ENCODE results near the gene MINK1.
"Not testable (repeated sequence)": the region's sequence is repeated elsewhere in the genome, so short reads cannot be mapped to it uniquely, and the experiment has no call there.

MINK1 gene

DNA sequence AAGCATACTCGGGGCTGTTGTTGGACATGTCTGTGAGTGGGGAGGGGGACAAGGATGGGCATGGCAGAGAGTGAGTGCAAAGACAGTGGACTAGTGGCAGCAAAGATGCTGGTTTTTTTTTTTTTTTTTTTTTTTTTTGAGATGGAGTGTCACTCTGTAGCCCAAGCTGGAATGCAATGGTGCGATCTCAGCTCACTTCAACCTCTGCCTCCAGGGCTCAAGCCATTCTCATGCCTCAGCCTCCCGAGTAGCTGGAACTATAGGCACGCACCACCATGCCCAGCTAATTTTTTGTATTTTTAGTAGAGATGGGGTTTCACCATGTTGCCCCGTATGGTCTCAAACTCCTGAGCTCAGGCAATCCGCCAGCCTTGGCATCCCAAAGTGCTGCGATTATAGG lies 24.2 kb downstream of the MINK1 start:
- not testable (repeated sequence) for H3K27me3 Mint-ChIP-seq
- peaks cover 36% of the 10 kb centered on the region for H3K4me1 Mint-ChIP-seq

GRCh38 chr17:4858068-4858881 lies 25.1 kb downstream of the MINK1 start:
- Mint-ChIP-seq H3K4me1 (peaks cover 35% of the 10 kb centered on the region), H3K9me3 (no peaks in the 10 kb centered on the region), H3K27ac (ENCODE audit: low read depth) (no peak overlapping the region), H3K36me3 (ENCODE audit: insufficient read depth) (peaks cover 19% of the 10 kb centered on the region), H3K27me3 (no peaks in the 10 kb centered on the region), H3K4me3 (no peak overlapping the region)
- ATAC-seq (replicated peaks; ENCODE audit: extremely low read depth, poor library complexity, severe bottlenecking) (no peak), DNase-seq (ENCODE audit: low spot score in 2 of 2) (no peak)

More for the DNA sequence above, 24.2 kb downstream of the MINK1 start:
- H3K4me3 Mint-ChIP-seq; H3K9me3 Mint-ChIP-seq; ATAC-seq (replicated peaks; ENCODE audit: extremely low read depth, poor library complexity, severe bottlenecking); H3K27ac Mint-ChIP-seq (ENCODE audit: low read depth); DNase-seq (ENCODE audit: low spot score in 2 of 2): not testable (repeated sequence)
- peaks cover 28% of the 10 kb centered on the region for H3K36me3 Mint-ChIP-seq (ENCODE audit: insufficient read depth)

GRCh38 chr17:4858882-4859260 lies 25.7 kb downstream of the MINK1 start:
- no peak for ATAC-seq (replicated peaks; ENCODE audit: extremely low read depth, poor library complexity, severe bottlenecking)
- Mint-ChIP-seq H3K4me3 (no peak overlapping the region), H3K4me1 (peaks cover 34% of the 10 kb centered on the region), H3K27ac (ENCODE audit: low read depth) (no peak overlapping the region), H3K9me3 (no peaks in the 10 kb centered on the region), H3K27me3 (no peaks in the 10 kb centered on the region), H3K36me3 (ENCODE audit: insufficient read depth) (peaks cover 17% of the 10 kb centered on the region)
- no peak for DNase-seq (ENCODE audit: low spot score in 2 of 2)

GRCh38 chr17:4859816-4860625 lies 26.9 kb downstream of the MINK1 start:
- no peak overlapping the region for H3K27ac Mint-ChIP-seq (ENCODE audit: low read depth)
- H3K4me3 Mint-ChIP-seq = no peak overlapping the region
- ATAC-seq (replicated peaks; ENCODE audit: extremely low read depth, poor library complexity, severe bottlenecking) = no peak
- no peak for DNase-seq (ENCODE audit: low spot score in 2 of 2)
- no peaks in the 10 kb centered on the region for H3K27me3 Mint-ChIP-seq
- H3K9me3 Mint-ChIP-seq = no peaks in the 10 kb centered on the region
- H3K36me3 Mint-ChIP-seq (ENCODE audit: insufficient read depth) = peaks cover 9% of the 10 kb centered on the region
- peaks cover 24% of the 10 kb centered on the region for H3K4me1 Mint-ChIP-seq

- Mint-ChIP-seq H3K9me3 (no peaks in the 10 kb centered on the region), H3K36me3 (ENCODE audit: insufficient read depth) (peaks cover 8% of the 10 kb centered on the region), H3K27me3 (no peaks in the 10 kb centered on the region), H3K27ac (ENCODE audit: low read depth) (no peak overlapping the region), H3K4me3 (no peak overlapping the region), H3K4me1 (peaks cover 24% of the 10 kb centered on the region)
- no peak for ATAC-seq (replicated peaks; ENCODE audit: extremely low read depth, poor library complexity, severe bottlenecking)
- no peak for DNase-seq (ENCODE audit: low spot score in 2 of 2)
These were observed 27.5 kb downstream of the MINK1 start for GRCh38 chr17:4860651-4861050.

DNA sequence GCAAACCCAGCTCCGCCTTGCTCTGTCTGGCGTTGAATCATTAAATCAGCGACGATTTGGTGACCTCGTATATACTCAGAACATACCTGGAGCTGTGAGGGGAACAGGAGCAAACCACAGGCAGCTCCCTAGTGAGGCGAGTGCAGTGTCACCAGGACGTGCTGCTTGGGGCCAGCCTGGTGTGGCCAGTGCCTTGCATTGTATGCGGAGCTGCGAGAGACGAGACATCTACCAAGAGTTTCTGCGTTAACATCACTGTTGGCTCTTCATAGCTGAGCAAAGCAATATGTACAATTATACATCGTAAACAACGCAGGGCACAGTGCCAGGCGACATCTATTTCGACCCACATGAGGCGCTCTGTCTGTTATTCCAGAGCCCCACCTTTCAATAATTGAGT lies 27.9 kb downstream of the MINK1 start:
- ATAC-seq (replicated peaks; ENCODE audit: extremely low read depth, poor library complexity, severe bottlenecking) = no peak
- Mint-ChIP-seq H3K9me3 (no peaks in the 10 kb centered on the region), H3K36me3 (ENCODE audit: insufficient read depth) (peaks cover 7% of the 10 kb centered on the region), H3K27me3 (no peaks in the 10 kb centered on the region), H3K4me3 (no peak overlapping the region), H3K4me1 (peaks cover 23% of the 10 kb centered on the region), H3K27ac (ENCODE audit: low read depth) (no peak overlapping the region)
- no peak for DNase-seq (ENCODE audit: low spot score in 2 of 2)

DNA sequence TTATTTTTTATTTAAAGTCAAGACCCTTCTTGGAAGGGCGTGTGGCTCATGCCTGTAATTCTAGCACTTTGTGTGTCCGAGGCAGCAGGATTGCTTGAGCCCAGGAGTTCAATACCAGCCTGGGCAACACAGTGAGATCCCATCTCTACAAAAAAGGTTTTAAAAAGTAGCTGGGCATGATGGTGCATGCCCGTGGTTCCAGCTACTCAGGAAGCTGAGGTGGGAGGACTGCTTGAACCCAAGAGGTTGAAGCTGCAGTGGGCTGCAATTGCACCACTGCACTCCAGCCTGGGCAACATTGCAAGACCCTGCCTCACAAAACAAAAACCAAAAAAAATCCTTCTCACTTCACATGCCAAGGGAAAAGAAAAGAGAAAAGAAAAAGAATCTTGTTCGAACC lies 29.6 kb downstream of the MINK1 start:
- no peak for ATAC-seq (replicated peaks; ENCODE audit: extremely low read depth, poor library complexity, severe bottlenecking)
- H3K4me1 Mint-ChIP-seq = peaks cover 8% of the 10 kb centered on the region

GRCh38 chr17:4863321-4863720 lies 30.2 kb downstream of the MINK1 start:
- Mint-ChIP-seq H3K9me3 (no peaks in the 10 kb centered on the region), H3K4me3 (no peak overlapping the region), H3K27ac (ENCODE audit: low read depth) (no peak overlapping the region)

More for the DNA sequence above, 29.6 kb downstream of the MINK1 start:
- Mint-ChIP-seq H3K27ac (ENCODE audit: low read depth) (no peak overlapping the region), H3K27me3 (no peaks in the 10 kb centered on the region), H3K9me3 (no peaks in the 10 kb centered on the region), H3K36me3 (ENCODE audit: insufficient read depth) (peaks cover 3% of the 10 kb centered on the region), H3K4me3 (no peak overlapping the region)
- DNase-seq (ENCODE audit: low spot score in 2 of 2) = no peak

DNA sequence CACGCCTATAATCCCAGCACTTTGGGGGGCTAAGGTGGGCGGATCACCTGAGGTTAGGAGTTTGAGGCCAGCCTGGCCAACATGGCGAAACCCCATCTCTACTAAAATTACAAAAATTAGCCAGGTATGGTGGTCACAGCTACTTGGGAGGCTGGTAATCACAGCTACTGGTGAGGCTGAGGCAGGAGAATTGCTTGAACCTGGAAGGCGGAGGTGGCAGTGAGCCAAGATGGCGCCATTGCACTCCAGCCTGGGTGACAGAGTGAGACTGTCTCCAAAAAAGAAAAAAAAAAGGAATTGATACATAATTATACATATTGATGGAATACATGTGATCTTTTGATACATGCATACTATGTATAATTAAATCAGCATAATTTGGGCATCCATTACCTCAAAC lies 34.4 kb downstream of the MINK1 start:
- not testable (repeated sequence) for H3K4me3 Mint-ChIP-seq; DNase-seq (ENCODE audit: low spot score in 2 of 2); H3K36me3 Mint-ChIP-seq (ENCODE audit: insufficient read depth); ATAC-seq (replicated peaks; ENCODE audit: extremely low read depth, poor library complexity, severe bottlenecking); H3K27me3 Mint-ChIP-seq; H3K27ac Mint-ChIP-seq (ENCODE audit: low read depth); H3K9me3 Mint-ChIP-seq; H3K4me1 Mint-ChIP-seq

More at GRCh38 chr17:4863321-4863720, 30.2 kb downstream of the MINK1 start:
- Mint-ChIP-seq H3K4me1 (peaks cover 5% of the 10 kb centered on the region), H3K27me3 (no peaks in the 10 kb centered on the region), H3K36me3 (ENCODE audit: insufficient read depth) (peaks cover 3% of the 10 kb centered on the region)
- DNase-seq (ENCODE audit: low spot score in 2 of 2) (no peak), ATAC-seq (replicated peaks; ENCODE audit: extremely low read depth, poor library complexity, severe bottlenecking) (no peak)

DNA sequence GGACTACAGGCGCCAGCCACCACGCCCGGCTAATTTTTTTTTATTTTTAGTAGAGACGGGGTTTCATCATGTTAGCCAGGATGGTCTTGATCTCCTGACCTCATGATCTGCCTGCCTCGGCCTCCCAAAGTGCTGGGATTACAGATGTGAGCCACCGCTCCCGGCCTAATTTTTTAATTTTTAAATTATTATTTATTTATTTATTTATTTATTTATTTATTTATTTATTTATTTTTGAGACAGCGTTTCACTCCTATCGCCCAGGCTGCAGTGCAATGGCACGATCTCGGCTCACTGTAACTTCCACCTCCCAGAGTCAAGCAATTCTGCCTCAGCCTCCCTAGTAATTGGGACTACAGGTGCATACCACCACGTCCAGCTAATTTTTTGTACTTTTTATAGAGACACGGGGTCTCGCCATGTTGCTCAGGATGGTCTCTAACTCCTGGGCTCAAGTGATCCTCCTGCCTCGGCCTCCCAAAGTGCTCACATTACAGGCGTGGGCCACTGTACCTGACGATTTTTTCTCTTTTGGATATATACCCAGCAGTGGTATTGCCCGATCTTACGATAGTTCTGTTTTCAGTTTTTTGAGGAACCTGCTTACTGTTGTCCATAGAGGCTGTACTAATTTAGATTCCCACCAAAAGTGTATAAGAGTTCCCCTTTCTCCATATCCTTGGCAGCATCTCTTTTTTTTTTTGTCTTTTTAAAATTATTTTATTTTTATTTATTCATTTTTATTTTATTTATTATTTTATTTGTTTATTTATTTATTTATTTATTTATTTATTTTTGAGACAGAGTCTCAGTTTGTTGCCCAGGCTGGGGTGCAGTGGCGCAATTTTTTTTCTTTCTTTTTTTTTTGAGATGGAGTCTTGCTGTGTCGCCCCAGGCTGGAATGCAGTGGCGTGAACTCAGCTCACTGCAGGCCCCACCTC lies 36.2 kb downstream of the MINK1 start:
- H3K27me3 Mint-ChIP-seq; DNase-seq (ENCODE audit: low spot score in 2 of 2); H3K36me3 Mint-ChIP-seq (ENCODE audit: insufficient read depth); ATAC-seq (replicated peaks; ENCODE audit: extremely low read depth, poor library complexity, severe bottlenecking); H3K9me3 Mint-ChIP-seq; H3K4me3 Mint-ChIP-seq; H3K27ac Mint-ChIP-seq (ENCODE audit: low read depth): not testable (repeated sequence)
- H3K4me1 Mint-ChIP-seq = peaks cover 15% of the 10 kb centered on the region

- no peak for ATAC-seq (replicated peaks; ENCODE audit: extremely low read depth, poor library complexity, severe bottlenecking)
- DNase-seq (ENCODE audit: low spot score in 2 of 2) = no peak
- H3K27ac Mint-ChIP-seq (ENCODE audit: low read depth) = no peak overlapping the region
- H3K9me3 Mint-ChIP-seq = no peaks in the 10 kb centered on the region
- H3K27me3 Mint-ChIP-seq = no peaks in the 10 kb centered on the region
- peaks cover 4% of the 10 kb centered on the region for H3K36me3 Mint-ChIP-seq (ENCODE audit: insufficient read depth)
- peaks cover 19% of the 10 kb centered on the region for H3K4me1 Mint-ChIP-seq
- no peak overlapping the region for H3K4me3 Mint-ChIP-seq
These were observed 37.7 kb downstream of the MINK1 start for GRCh38 chr17:4870855-4871254.

- no peak overlapping the region for H3K27ac Mint-ChIP-seq (ENCODE audit: low read depth)
These were observed 39.6 kb downstream of the MINK1 start for GRCh38 chr17:4872786-4873185.

More at GRCh38 chr17:4872786-4873185, 39.6 kb downstream of the MINK1 start:
- no peaks in the 10 kb centered on the region for H3K9me3 Mint-ChIP-seq
- no peak for DNase-seq (ENCODE audit: low spot score in 2 of 2)
- H3K4me3 Mint-ChIP-seq = no peak overlapping the region
- ATAC-seq (replicated peaks; ENCODE audit: extremely low read depth, poor library complexity, severe bottlenecking) = no peak
- H3K27me3 Mint-ChIP-seq = no peaks in the 10 kb centered on the region
- H3K4me1 Mint-ChIP-seq = peaks cover 19% of the 10 kb centered on the region
- H3K36me3 Mint-ChIP-seq (ENCODE audit: insufficient read depth) = peaks cover 12% of the 10 kb centered on the region
